HFF-Myc (cell line): Measurements from ENCODE around the gene TRAPPC8.
"Not testable (repeated sequence)": the region's sequence is repeated elsewhere in the genome, so short reads cannot be mapped to it uniquely, and the experiment has no call there.

Experiments used
- DNase-seq: peaks from one replicate; pipeline ENCODE4 v3.0.0-alpha.2; 2011; ENCODE audit warnings: low read depth; ENCODE audit errors: extremely low read depth
- H3K4me3 ChIP-seq: replicated peaks from 2 replicates; pipeline ENCODE4 v1.5.1; 2011; ENCODE audit warnings: low read depth, mild to moderate bottlenecking, control low read depth, low read length
- TF ChIP-seq, protein P1 (sequence below): IDR thresholded peaks from 2 replicates; pipeline ENCODE4 v1.5.1; 2012; ENCODE audit warnings: mild to moderate bottlenecking, low read depth, low read length, control low read depth; ENCODE audit errors: missing control alignments

Gene TRAPPC8

GRCh38 chr18:31943878-31944816, 1.2 kb upstream of the TRAPPC8 start:
- TF ChIP-seq, protein P1, sequence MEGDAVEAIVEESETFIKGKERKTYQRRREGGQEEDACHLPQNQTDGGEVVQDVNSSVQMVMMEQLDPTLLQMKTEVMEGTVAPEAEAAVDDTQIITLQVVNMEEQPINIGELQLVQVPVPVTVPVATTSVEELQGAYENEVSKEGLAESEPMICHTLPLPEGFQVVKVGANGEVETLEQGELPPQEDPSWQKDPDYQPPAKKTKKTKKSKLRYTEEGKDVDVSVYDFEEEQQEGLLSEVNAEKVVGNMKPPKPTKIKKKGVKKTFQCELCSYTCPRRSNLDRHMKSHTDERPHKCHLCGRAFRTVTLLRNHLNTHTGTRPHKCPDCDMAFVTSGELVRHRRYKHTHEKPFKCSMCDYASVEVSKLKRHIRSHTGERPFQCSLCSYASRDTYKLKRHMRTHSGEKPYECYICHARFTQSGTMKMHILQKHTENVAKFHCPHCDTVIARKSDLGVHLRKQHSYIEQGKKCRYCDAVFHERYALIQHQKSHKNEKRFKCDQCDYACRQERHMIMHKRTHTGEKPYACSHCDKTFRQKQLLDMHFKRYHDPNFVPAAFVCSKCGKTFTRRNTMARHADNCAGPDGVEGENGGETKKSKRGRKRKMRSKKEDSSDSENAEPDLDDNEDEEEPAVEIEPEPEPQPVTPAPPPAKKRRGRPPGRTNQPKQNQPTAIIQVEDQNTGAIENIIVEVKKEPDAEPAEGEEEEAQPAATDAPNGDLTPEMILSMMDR: no peak
- no peak for DNase-seq
- H3K4me3 ChIP-seq: peak overlapping the region; percentile 76

DNA sequence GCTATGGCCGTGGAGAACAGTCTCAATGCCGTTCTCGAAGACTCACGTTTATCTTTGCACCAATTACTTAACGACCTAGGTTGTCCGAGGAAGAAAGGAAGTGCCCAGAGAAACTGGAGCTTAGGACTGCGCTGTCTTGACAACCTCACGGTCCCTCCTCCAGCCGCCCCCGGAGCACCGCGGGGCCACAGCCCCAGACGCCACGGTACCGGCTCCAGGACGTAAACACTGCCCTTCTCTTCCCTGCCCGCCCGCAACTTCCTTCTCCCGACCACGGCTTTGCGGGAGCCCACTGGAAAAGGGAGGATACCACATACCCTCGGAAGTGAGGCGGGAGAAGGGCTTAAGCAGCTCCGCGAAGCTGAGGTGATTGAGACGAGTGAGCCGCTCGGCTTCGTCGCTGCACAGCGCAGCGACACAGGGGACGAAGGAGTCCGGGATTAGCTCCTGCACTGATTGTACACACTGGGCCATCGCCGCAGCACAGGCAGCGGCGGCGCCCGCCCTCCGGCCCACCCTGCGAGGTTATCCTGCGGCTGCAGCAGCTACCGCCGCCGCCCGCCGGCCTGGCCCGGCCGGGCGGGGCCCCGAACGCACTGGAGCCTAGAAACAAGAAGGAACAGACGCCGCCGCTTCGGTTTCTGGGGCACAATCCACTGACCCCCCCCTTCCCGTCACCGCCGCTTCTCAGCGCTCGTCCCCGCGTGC, 483 bp downstream of the TRAPPC8 start:
- DNase-seq: no peak
- peak overlapping the region; percentile 76 for H3K4me3 ChIP-seq
- TF ChIP-seq, protein P1: no peak

- TF ChIP-seq, protein P1: no peak
- no peak for DNase-seq
- H3K4me3 ChIP-seq: peak overlapping the region; percentile 76
Measured at GRCh38 chr18:31941010-31941809, 1.7 kb downstream of the TRAPPC8 start.

GRCh38 chr18:31934773-31935172, 8.2 kb downstream of the TRAPPC8 start:
- not testable (repeated sequence) for H3K4me3 ChIP-seq, DNase-seq

- DNase-seq: no peak
- TF ChIP-seq, protein P1: no peak
Measured at GRCh38 chr18:31931886-31932240, 11.1 kb downstream of the TRAPPC8 start.

GRCh38 chr18:31931163-31931885, 11.6 kb downstream of the TRAPPC8 start:
- TF ChIP-seq, protein P1: no peak

More at GRCh38 chr18:31931886-31932240, 11.1 kb downstream of the TRAPPC8 start:
- no peak overlapping the region for H3K4me3 ChIP-seq

More at GRCh38 chr18:31931163-31931885, 11.6 kb downstream of the TRAPPC8 start:
- no peak overlapping the region for H3K4me3 ChIP-seq
- DNase-seq: no peak
